SK-N-SH (cell line): ENCODE measurements around the gene TTC3. TPM values are rescaled to one million over a fixed set of nuclear protein-coding genes. Genes with fewer than 3 reads are reported as not detected.
"Not testable (repeated sequence)": the region's sequence is repeated elsewhere in the genome, so short reads cannot be mapped to it uniquely, and the experiment has no call there.

Source experiments
- CTCF ChIA-PET: fragments of 300-600, 350-600 bp; formaldehyde crosslinking; extraction: SDS; loops from one replicate; lab custom pipeline; 2021; lab: Yijun Ruan, JAX
- POLR2A ChIA-PET: fragments of 350-600 bp; sonication (Branson Sonifier 250); formaldehyde crosslinking; extraction: SDS; loops from one replicate; lab custom pipeline; 2020; ENCODE audit warnings: antibody characterized with exemption, inconsistent platforms; lab: Yijun Ruan, JAX
- DNase-seq: peaks from one replicate; pipeline ENCODE4 v3.0.0; 2012
- H2AFZ ChIP-seq: fragments of 200-600 bp; sonication (generic); 2 replicates; pipeline ENCODE4 v1.8.1; 2016; ENCODE audit warnings: antibody characterized with exemption, mild to moderate bottlenecking, low read depth
- H3F3A ChIP-seq: fragments of 200-600 bp; sonication (generic); replicated peaks from 2 replicates; pipeline ENCODE3; 2016; ENCODE audit warnings: antibody characterized with exemption, mild to moderate bottlenecking; ENCODE audit not compliant: insufficient read depth
- H3K27ac ChIP-seq, 2 experiments: fragments of 200-500 bp in 1 of 2; fragments of 200-600 bp in 1 of 2; sonication (Bioruptor generic) in 1 of 2; sonication (generic), shearing (Covaris generic) in 1 of 2; 2 replicates each; pipeline versions ENCODE4 v1.5.1 to v1.6.1; 2014 to 2016; ENCODE audit warnings: low read depth in 2 of 2, inconsistent platforms in 1 of 2, low read length in 1 of 2, mild to moderate bottlenecking in 1 of 2, mixed read lengths in 1 of 2
- H3K27me3 ChIP-seq: fragments of 200-600 bp; sonication (generic), shearing (Covaris generic); 2 replicates; pipeline ENCODE4 v1.6.1; 2016; ENCODE audit warnings: mixed run types; ENCODE audit not compliant: insufficient read depth
- H3K36me3 ChIP-seq, 2 experiments: fragments of 200-500 bp in 1 of 2; fragments of 200-600 bp in 1 of 2; sonication (Bioruptor generic) in 1 of 2; sonication (generic) in 1 of 2; replicated peaks in 1 of 2; 2 replicates each; pipeline versions ENCODE3 to v1.5.1; 2014 to 2016; ENCODE audit warnings: low read length in 1 of 2, mild to moderate bottlenecking in 1 of 2; ENCODE audit not compliant: insufficient read depth in 2 of 2, control insufficient read depth in 1 of 2
- H3K4me1 ChIP-seq, 2 experiments: fragments of 200-500 bp in 1 of 2; fragments of 200-600 bp in 1 of 2; sonication (Bioruptor generic) in 1 of 2; sonication (generic), shearing (Covaris generic) in 1 of 2; 2 replicates each; pipeline versions ENCODE4 v1.5.1 to v1.6.1; 2014 to 2016; ENCODE audit warnings: low read depth in 1 of 2, low read length in 1 of 2, mixed run types in 1 of 2; ENCODE audit not compliant: insufficient read depth in 2 of 2, control insufficient read depth in 1 of 2
- H3K4me2 ChIP-seq: fragments of 200-600 bp; sonication (generic), shearing (Covaris generic); 2 replicates; pipeline ENCODE4 v1.6.1; 2017; ENCODE audit warnings: mixed run types
- H3K4me3 ChIP-seq, 2 experiments: fragments of 200-500 bp in 1 of 2; fragments of 200-600 bp in 1 of 2; sonication (Bioruptor generic) in 1 of 2; sonication (generic), shearing (Covaris generic) in 1 of 2; 2 replicates each; pipeline versions ENCODE4 v1.5.1 to v1.8.1; 2014 to 2016; ENCODE audit warnings: low read depth in 2 of 2, inconsistent platforms in 1 of 2, low read length in 1 of 2, mild to moderate bottlenecking in 1 of 2, mixed read lengths in 1 of 2, moderate library complexity in 1 of 2
- H3K79me2 ChIP-seq: fragments of 200-600 bp; sonication (generic); 2 replicates; pipeline ENCODE4 v1.8.1; 2017; ENCODE audit warnings: mild to moderate bottlenecking; ENCODE audit not compliant: insufficient read depth
- H3K9ac ChIP-seq: fragments of 200-600 bp; sonication (generic); 2 replicates; pipeline ENCODE4 v1.6.1; 2017; ENCODE audit warnings: mixed run types
- H3K9me2 ChIP-seq: fragments of 200-600 bp; sonication (generic); 2 replicates; pipeline ENCODE4 v1.6.1; 2017; ENCODE audit warnings: mixed run types
- H3K9me3 ChIP-seq: fragments of 200-600 bp; sonication (generic); 2 replicates; pipeline ENCODE4 v1.6.1; 2017; ENCODE audit warnings: mixed run types, mild to moderate bottlenecking, moderate library complexity
- H4K20me1 ChIP-seq: fragments of 200-600 bp; sonication (generic); 2 replicates; pipeline ENCODE4 v1.6.1; 2017; ENCODE audit warnings: mild to moderate bottlenecking, mixed run types; ENCODE audit not compliant: insufficient read depth
- CHD2 ChIP-seq: fragments of 150-350 bp; IDR thresholded peaks from 2 replicates; pipeline ENCODE4 v1.6.1; 2018; ENCODE audit warnings: low read length; ENCODE audit not compliant: partially characterized antibody
- ELF1 ChIP-seq: IDR thresholded peaks from 2 replicates; pipeline ENCODE4 v1.4.0; 2012
- EP300 ChIP-seq, 2 experiments: IDR thresholded peaks; 2 replicates each; pipeline versions ENCODE4 v1.4.0 to v1.6.1; 2012; ENCODE audit warnings: borderline replicate concordance in 1 of 2, low read depth in 1 of 2, low read length in 1 of 2
- EZH2phosphoT487 ChIP-seq: fragments of 200-600 bp; sonication (generic); IDR thresholded peaks from 2 replicates; pipeline ENCODE4 v1.6.1; 2017; ENCODE audit warnings: low read depth, mixed run types, mild to moderate bottlenecking, antibody characterized with exemption, moderate library complexity, borderline replicate concordance
- FOSL2 ChIP-seq: IDR thresholded peaks from 2 replicates; pipeline ENCODE4 v1.4.0; 2012; ENCODE audit warnings: low read depth, mild to moderate bottlenecking, moderate library complexity, borderline replicate concordance
- FOXJ3 ChIP-seq: sonication (generic); formaldehyde crosslinking; IDR thresholded peaks from 2 replicates; pipeline ENCODE4 v1.5.1; 2020; ENCODE audit warnings: mild to moderate bottlenecking, missing genetic modification reagents
- FOXM1 ChIP-seq: IDR thresholded peaks from 2 replicates; pipeline ENCODE4 v1.4.0; 2012; ENCODE audit warnings: low read depth, mild to moderate bottlenecking
- GABPA ChIP-seq: IDR thresholded peaks from 2 replicates; pipeline ENCODE4 v1.4.0; 2012; ENCODE audit warnings: low read depth, mild to moderate bottlenecking
- GATA2 ChIP-seq: sonication (generic); formaldehyde crosslinking; IDR thresholded peaks from 2 replicates; pipeline ENCODE4 v1.5.0; 2020; ENCODE audit warnings: mild to moderate bottlenecking, missing genetic modification reagents
- JUND ChIP-seq: IDR thresholded peaks from 2 replicates; pipeline ENCODE4 v1.4.0; 2012
- MEF2A ChIP-seq: IDR thresholded peaks from 2 replicates; pipeline ENCODE4 v1.4.0; 2012; ENCODE audit warnings: low read depth, borderline replicate concordance
- MXI1 ChIP-seq: IDR thresholded peaks from 2 replicates; pipeline ENCODE4 v1.6.1; 2012; ENCODE audit warnings: mild to moderate bottlenecking, low read depth, low read length, improper control_type of control experiment
- NFIC ChIP-seq: IDR thresholded peaks from 2 replicates; pipeline ENCODE4 v1.4.0; 2012; ENCODE audit warnings: borderline replicate concordance
- SIN3A ChIP-seq: IDR thresholded peaks from 2 replicates; pipeline ENCODE4 v1.6.1; 2012; ENCODE audit warnings: low read depth, mild to moderate bottlenecking, low read length, moderate library complexity, borderline replicate concordance
- SMC3 ChIP-seq: IDR thresholded peaks from 2 replicates; pipeline ENCODE4 v1.6.1; 2012; ENCODE audit warnings: low read depth, low read length, improper control_type of control experiment
- TCF12 ChIP-seq: IDR thresholded peaks from 2 replicates; pipeline ENCODE4 v1.4.0; 2012
- TEAD4 ChIP-seq: IDR thresholded peaks from 2 replicates; pipeline ENCODE4 v1.4.0; 2012; ENCODE audit warnings: mild to moderate bottlenecking, borderline replicate concordance; ENCODE audit not compliant: insufficient read depth
- WGBS: methylation state at CpG from one replicate; pipeline ENCODE4 v1.1.6; 2017; ENCODE audit warnings: low lambda C conversion rate; 5-methylcytosine and 5-hydroxymethylcytosine counted together
- polyA plus RNA-seq, 3 experiments: library from polyadenylated mRNA; depleted of rRNA; stranded (reverse); fragments of >200 nt; gene quantifications; 2 replicates each; pipeline ENCODE4 v1.2.3, GENCODE V29; 2012
- TF ChIP-seq, protein P1 (sequence below): fragments of 200-600 bp; sonication (generic); IDR thresholded peaks from 2 replicates; pipeline ENCODE4 v1.6.1; 2017; ENCODE audit warnings: antibody characterized with exemption, mild to moderate bottlenecking, moderate library complexity
- TF ChIP-seq, protein P2 (sequence below): IDR thresholded peaks from 2 replicates; pipeline ENCODE4 v1.6.1; 2012; ENCODE audit warnings: mild to moderate bottlenecking, low read depth, low read length, moderate library complexity
- TF ChIP-seq, protein P3 (sequence below): IDR thresholded peaks from 2 replicates; pipeline ENCODE4 v1.4.0; 2012; ENCODE audit warnings: low read depth, borderline replicate concordance
- TF ChIP-seq, protein P4 (sequence below): IDR thresholded peaks from 2 replicates; pipeline ENCODE4 v1.4.0; 2012; ENCODE audit warnings: low read depth
- TF ChIP-seq, protein P5 (sequence below): fragments of 150-350 bp; IDR thresholded peaks from 2 replicates; pipeline ENCODE4 v1.6.1; 2017; ENCODE audit warnings: antibody characterized with exemption, low read length, low read depth, borderline replicate concordance

The TTC3 gene
- polyA plus RNA-seq, 1 of the 3 experiments (the other 2 are of a cell fraction) = 35.7 TPM

DNA sequence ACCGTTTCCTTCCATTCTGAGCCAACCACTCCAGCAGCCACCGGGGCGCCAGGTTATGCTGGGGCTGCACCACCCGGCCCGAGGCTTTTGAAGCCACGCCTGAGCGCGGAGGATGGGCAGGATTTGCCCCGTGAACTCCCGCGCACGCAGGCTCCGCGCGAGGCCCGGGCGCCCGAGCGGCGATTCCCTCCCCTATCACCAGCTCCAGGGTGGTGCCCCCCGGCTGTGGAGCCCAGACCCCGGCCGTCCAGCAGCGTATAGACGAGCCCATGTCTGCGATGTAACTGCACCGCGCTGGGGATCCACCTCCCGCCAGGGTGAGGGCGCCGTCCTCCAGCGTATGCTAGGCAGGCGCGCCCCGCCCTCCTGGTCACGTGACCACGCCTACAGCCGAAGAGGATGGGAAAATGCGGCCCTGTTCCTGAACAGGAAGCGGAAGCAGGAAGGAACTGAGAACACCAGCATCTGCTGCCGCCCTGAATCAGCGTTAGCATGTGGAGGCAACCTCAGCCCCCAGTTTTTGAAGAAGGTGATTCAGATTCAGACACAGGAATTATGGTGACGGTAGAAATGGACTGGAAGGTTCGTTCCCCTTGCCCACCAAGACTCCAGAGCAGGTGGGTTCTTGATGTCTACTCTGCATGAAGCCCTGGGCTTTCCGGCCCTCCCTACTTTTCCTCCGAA is 148.1 kb downstream of the TTC3 start (continued):
- TF ChIP-seq, protein P1, sequence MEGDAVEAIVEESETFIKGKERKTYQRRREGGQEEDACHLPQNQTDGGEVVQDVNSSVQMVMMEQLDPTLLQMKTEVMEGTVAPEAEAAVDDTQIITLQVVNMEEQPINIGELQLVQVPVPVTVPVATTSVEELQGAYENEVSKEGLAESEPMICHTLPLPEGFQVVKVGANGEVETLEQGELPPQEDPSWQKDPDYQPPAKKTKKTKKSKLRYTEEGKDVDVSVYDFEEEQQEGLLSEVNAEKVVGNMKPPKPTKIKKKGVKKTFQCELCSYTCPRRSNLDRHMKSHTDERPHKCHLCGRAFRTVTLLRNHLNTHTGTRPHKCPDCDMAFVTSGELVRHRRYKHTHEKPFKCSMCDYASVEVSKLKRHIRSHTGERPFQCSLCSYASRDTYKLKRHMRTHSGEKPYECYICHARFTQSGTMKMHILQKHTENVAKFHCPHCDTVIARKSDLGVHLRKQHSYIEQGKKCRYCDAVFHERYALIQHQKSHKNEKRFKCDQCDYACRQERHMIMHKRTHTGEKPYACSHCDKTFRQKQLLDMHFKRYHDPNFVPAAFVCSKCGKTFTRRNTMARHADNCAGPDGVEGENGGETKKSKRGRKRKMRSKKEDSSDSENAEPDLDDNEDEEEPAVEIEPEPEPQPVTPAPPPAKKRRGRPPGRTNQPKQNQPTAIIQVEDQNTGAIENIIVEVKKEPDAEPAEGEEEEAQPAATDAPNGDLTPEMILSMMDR = peak; percentile 31; the same call in 1 of the 2 replicates
- TF ChIP-seq, protein P2, sequence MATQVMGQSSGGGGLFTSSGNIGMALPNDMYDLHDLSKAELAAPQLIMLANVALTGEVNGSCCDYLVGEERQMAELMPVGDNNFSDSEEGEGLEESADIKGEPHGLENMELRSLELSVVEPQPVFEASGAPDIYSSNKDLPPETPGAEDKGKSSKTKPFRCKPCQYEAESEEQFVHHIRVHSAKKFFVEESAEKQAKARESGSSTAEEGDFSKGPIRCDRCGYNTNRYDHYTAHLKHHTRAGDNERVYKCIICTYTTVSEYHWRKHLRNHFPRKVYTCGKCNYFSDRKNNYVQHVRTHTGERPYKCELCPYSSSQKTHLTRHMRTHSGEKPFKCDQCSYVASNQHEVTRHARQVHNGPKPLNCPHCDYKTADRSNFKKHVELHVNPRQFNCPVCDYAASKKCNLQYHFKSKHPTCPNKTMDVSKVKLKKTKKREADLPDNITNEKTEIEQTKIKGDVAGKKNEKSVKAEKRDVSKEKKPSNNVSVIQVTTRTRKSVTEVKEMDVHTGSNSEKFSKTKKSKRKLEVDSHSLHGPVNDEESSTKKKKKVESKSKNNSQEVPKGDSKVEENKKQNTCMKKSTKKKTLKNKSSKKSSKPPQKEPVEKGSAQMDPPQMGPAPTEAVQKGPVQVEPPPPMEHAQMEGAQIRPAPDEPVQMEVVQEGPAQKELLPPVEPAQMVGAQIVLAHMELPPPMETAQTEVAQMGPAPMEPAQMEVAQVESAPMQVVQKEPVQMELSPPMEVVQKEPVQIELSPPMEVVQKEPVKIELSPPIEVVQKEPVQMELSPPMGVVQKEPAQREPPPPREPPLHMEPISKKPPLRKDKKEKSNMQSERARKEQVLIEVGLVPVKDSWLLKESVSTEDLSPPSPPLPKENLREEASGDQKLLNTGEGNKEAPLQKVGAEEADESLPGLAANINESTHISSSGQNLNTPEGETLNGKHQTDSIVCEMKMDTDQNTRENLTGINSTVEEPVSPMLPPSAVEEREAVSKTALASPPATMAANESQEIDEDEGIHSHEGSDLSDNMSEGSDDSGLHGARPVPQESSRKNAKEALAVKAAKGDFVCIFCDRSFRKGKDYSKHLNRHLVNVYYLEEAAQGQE = no peak
- TF ChIP-seq GATA2 (CRISPR knock-in tag) (no peak), NFIC (no peak), CHD2 (peak; percentile 68), SMC3 (0 out of 2 replicates have a peak, but pooled peaks have one; percentile 26), JUND (no peak), FOSL2 (no peak), MEF2A (no peak), SIN3A (peak; percentile 65; the same call in 1 of the 2 replicates), FOXM1 (no peak), GABPA (peak; percentile 78), FOXJ3 (CRISPR knock-in tag) (no peak), MXI1 (peak; percentile 60; the same call in 1 of the 2 replicates), EZH2phosphoT487 (no peak), EP300 (IDR thresholded peaks at IDR 0.05; ENCODE audit: borderline replicate concordance in 1 of 2, low read depth in 1 of 2, low read length in 1 of 2) (no peak), TCF12 (peak; percentile 34; the same call in 1 of the 2 replicates), ELF1 (peak; percentile 92), TEAD4 (no peak)
- TF ChIP-seq, protein P3, sequence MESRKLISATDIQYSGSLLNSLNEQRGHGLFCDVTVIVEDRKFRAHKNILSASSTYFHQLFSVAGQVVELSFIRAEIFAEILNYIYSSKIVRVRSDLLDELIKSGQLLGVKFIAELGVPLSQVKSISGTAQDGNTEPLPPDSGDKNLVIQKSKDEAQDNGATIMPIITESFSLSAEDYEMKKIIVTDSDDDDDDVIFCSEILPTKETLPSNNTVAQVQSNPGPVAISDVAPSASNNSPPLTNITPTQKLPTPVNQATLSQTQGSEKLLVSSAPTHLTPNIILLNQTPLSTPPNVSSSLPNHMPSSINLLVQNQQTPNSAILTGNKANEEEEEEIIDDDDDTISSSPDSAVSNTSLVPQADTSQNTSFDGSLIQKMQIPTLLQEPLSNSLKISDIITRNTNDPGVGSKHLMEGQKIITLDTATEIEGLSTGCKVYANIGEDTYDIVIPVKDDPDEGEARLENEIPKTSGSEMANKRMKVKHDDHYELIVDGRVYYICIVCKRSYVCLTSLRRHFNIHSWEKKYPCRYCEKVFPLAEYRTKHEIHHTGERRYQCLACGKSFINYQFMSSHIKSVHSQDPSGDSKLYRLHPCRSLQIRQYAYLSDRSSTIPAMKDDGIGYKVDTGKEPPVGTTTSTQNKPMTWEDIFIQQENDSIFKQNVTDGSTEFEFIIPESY = peak; percentile 24; the same call in 1 of the 2 replicates
- TF ChIP-seq, protein P4, sequence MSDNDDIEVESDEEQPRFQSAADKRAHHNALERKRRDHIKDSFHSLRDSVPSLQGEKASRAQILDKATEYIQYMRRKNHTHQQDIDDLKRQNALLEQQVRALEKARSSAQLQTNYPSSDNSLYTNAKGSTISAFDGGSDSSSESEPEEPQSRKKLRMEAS = peak; percentile 97
- TF ChIP-seq, protein P5, sequence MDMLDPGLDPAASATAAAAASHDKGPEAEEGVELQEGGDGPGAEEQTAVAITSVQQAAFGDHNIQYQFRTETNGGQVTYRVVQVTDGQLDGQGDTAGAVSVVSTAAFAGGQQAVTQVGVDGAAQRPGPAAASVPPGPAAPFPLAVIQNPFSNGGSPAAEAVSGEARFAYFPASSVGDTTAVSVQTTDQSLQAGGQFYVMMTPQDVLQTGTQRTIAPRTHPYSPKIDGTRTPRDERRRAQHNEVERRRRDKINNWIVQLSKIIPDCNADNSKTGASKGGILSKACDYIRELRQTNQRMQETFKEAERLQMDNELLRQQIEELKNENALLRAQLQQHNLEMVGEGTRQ = peak; percentile 82

DNA sequence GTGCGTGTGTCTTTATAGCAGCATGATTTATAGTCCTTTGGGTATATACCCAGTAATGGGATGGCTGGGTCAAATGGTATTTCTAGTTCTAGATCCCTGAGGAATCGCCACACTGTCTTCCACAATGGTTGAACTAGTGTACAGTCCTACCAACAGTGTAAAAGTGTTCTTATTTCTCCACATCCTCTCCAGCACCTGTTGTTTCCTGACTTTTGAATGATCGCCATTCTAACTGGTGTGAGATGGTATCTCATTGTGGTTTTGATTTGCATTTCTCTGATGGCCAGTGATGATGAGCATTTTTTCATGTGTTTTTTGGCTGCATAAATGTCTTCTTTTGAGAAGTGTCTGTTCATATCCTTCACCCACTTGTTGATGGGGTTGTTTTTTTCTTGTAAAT is 149.2 kb downstream of the TTC3 start:
- H3K4me1 ChIP-seq = peaks cover 0 to 19% of the 10 kb centered on the region in 2 experiments; a peak in 1 of 4 replicates
- WGBS = 92% methylated on average over 2 of the region's 3 CpGs
- H3K27ac ChIP-seq, CTCF ChIA-PET, POLR2A ChIA-PET, H3K4me2 ChIP-seq, H4K20me1 ChIP-seq, H3K9ac ChIP-seq, DNase-seq, H3K9me3 ChIP-seq, H3K79me2 ChIP-seq, H3K9me2 ChIP-seq, H3K27me3 ChIP-seq, H3K4me3 ChIP-seq, H2AFZ ChIP-seq: not testable (repeated sequence)
- peaks cover 18% of the 10 kb centered on the region for H3F3A ChIP-seq
- peaks cover 24 to 33% of the 10 kb centered on the region in 2 experiments for H3K36me3 ChIP-seq
